Bronchial epithelial cell (primary cell): ENCODE results near the gene MPZ. TPM values are rescaled to one million over a fixed set of nuclear protein-coding genes. Genes with fewer than 3 reads are reported as not detected.

Source experiments
- DNase-seq: peaks from one replicate; pipeline ENCODE4 v3.0.0-alpha.2; 2010; ENCODE audit warnings: low read depth
- FAIRE-seq: peaks from 2 replicates; lab custom pipeline; 2011; peaks lifted over from hg19 to GRCh38; lab: Jason Lieb, UNC
- H3K27me3 ChIP-seq: 2 replicates; pipeline ENCODE4 v1.5.1; 2011; ENCODE audit warnings: low read length; ENCODE audit not compliant: control insufficient read depth, insufficient read depth
- H3K36me3 ChIP-seq: 2 replicates; pipeline ENCODE4 v1.5.1; 2011; ENCODE audit warnings: low read length; ENCODE audit not compliant: control insufficient read depth, insufficient read depth
- H3K4me3 ChIP-seq: 2 replicates; pipeline ENCODE4 v1.5.1; 2011; ENCODE audit warnings: mild to moderate bottlenecking, low read depth, low read length, control low read depth
- CTCF ChIP-seq: IDR thresholded peaks from 2 replicates; pipeline ENCODE4 v1.5.1; 2011; ENCODE audit warnings: mild to moderate bottlenecking, moderate library complexity, low read length, control low read depth, inconsistent platforms; ENCODE audit not compliant: insufficient read depth, severe bottlenecking
- total RNA-seq: library from RNA; depleted of rRNA; stranded (reverse); fragments of >200 nt; gene quantifications from 2 replicates; pipeline ENCODE4 v1.2.1, GENCODE V29; 2014

MPZ gene
- total RNA-seq, 1 donor from 2014 or later, result under 0.01 TPM

- H3K4me3 ChIP-seq, result peak within 1 kb of the TSS; percentile 86
- H3K27me3 ChIP-seq, result no peaks in the 10 kb centered on the region
- peak; percentile 71 for TF ChIP-seq CTCF
- peak; percentile 70 for DNase-seq
- peaks cover 1% of the 10 kb centered on the region for H3K36me3 ChIP-seq
- no peak for FAIRE-seq
Measured at GRCh38 chr1:161314201-161314981, 4.6 kb upstream of the MPZ start, which contains the start of gene SDHC. SDHC (plus strand) TSS chr1:161314381; CDS start chr1:161314406, 25 bp downstream.

GRCh38 chr1:161313554-161314200 is 3.9 kb upstream of the MPZ start:
- no peak for FAIRE-seq
- no peak for TF ChIP-seq CTCF
- DNase-seq, result no peak

GRCh38 chr1:161311595-161312181 is 1.9 kb upstream of the MPZ start:
- Histone ChIP-seq H3K4me3 (no peak overlapping the region), H3K36me3 (no peaks in the 10 kb centered on the region), H3K27me3 (no peaks in the 10 kb centered on the region)
- FAIRE-seq (no peak), DNase-seq (no peak)
- TF ChIP-seq CTCF, result no peak

More at GRCh38 chr1:161313554-161314200, 3.9 kb upstream of the MPZ start:
- Histone ChIP-seq H3K4me3 (peak overlapping the region; percentile 86), H3K27me3 (no peaks in the 10 kb centered on the region), H3K36me3 (peaks cover 1% of the 10 kb centered on the region)

- DNase-seq (no peak), FAIRE-seq (no peak)
- TF ChIP-seq CTCF, result no peak
- Histone ChIP-seq H3K27me3 (no peaks in the 10 kb centered on the region), H3K4me3 (no peak overlapping the region), H3K36me3 (no peaks in the 10 kb centered on the region)
Measured at GRCh38 chr1:161307892-161308638, 1.7 kb downstream of the MPZ start.

GRCh38 chr1:161307230-161307768 is 2.5 kb downstream of the MPZ start:
- Histone ChIP-seq H3K36me3 (no peaks in the 10 kb centered on the region), H3K27me3 (no peaks in the 10 kb centered on the region), H3K4me3 (no peak overlapping the region)
- FAIRE-seq (no peak), DNase-seq (peak; percentile 10)
- TF ChIP-seq CTCF, result no peak
